C4-2B (cell line): Measurements from ENCODE around the gene VGLL4.
A peak's percentile ranks its signal among the peaks of the same experiment; 100 is the strongest.

Source experiments
- H3K27ac ChIP-seq: fragments of 450-650 bp; 2 replicates; pipeline ENCODE4 v1.5.1; 2017
- ZFX ChIP-seq: fragments of 450-650 bp; IDR thresholded peaks from 2 replicates; pipeline ENCODE4 v1.6.1; 2017
- TF ChIP-seq, protein P1 (sequence below): fragments of 450-650 bp; conservative IDR thresholded peaks from 2 replicates; pipeline ENCODE4 v1.5.1; 2017; ENCODE audit warnings: mild to moderate bottlenecking

VGLL4 gene

GRCh38 chr3:11651477-11651876 lies 7.8 kb upstream of the VGLL4 start:
- TF ChIP-seq, protein P1, sequence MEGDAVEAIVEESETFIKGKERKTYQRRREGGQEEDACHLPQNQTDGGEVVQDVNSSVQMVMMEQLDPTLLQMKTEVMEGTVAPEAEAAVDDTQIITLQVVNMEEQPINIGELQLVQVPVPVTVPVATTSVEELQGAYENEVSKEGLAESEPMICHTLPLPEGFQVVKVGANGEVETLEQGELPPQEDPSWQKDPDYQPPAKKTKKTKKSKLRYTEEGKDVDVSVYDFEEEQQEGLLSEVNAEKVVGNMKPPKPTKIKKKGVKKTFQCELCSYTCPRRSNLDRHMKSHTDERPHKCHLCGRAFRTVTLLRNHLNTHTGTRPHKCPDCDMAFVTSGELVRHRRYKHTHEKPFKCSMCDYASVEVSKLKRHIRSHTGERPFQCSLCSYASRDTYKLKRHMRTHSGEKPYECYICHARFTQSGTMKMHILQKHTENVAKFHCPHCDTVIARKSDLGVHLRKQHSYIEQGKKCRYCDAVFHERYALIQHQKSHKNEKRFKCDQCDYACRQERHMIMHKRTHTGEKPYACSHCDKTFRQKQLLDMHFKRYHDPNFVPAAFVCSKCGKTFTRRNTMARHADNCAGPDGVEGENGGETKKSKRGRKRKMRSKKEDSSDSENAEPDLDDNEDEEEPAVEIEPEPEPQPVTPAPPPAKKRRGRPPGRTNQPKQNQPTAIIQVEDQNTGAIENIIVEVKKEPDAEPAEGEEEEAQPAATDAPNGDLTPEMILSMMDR = no peak
- no peak for TF ChIP-seq ZFX
- no peak overlapping the region for H3K27ac ChIP-seq

- no peak overlapping the region for H3K27ac ChIP-seq
- TF ChIP-seq, protein P1 = no peak
- TF ChIP-seq ZFX = no peak
Measured at GRCh38 chr3:11650391-11650790, 6.7 kb upstream of the VGLL4 start.

DNA sequence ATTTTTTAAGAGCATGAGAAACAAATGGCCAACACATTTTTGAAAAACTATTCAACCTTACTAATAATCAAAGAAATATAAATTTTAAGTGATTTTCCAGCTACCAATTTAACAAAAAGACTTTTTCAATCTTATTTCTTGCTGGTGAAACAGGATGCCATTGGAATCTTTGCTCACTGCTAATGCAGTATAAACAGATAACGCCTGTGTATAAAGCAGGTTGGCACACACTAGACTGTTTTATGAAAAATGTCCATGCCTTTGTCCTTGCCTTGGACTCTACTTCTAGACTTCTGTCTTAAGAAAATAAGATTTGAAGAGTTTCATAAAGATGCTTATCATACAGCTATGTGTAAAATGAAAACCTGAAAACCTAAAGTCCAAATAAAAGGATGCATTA lies 5.0 kb upstream of the VGLL4 start:
- no peak for TF ChIP-seq ZFX
- TF ChIP-seq, protein P1 = no peak
- H3K27ac ChIP-seq = no peak overlapping the region

DNA sequence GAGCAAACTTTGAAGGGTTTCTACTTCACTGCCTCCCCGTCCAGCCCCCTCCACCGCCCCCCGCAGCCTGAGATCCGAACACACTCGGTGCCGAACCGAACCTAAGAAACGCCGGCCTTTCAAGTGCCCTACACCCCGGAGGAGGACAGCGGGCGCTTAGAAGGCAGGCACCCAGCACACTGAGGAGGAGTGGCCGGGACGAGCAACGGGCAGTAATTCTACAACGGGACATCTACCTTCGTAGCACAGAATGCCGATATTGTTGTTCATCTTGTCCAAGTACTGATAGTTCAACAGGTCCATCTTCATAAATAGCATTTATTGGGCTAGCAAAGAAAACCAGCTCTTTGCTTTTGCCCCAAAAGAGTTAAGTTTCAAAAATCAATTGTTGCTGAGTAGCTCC lies 513 bp downstream of the VGLL4 start:
- H3K27ac ChIP-seq = peak overlapping the region; percentile 85
- TF ChIP-seq, protein P1 = no peak
- TF ChIP-seq ZFX = no peak

DNA sequence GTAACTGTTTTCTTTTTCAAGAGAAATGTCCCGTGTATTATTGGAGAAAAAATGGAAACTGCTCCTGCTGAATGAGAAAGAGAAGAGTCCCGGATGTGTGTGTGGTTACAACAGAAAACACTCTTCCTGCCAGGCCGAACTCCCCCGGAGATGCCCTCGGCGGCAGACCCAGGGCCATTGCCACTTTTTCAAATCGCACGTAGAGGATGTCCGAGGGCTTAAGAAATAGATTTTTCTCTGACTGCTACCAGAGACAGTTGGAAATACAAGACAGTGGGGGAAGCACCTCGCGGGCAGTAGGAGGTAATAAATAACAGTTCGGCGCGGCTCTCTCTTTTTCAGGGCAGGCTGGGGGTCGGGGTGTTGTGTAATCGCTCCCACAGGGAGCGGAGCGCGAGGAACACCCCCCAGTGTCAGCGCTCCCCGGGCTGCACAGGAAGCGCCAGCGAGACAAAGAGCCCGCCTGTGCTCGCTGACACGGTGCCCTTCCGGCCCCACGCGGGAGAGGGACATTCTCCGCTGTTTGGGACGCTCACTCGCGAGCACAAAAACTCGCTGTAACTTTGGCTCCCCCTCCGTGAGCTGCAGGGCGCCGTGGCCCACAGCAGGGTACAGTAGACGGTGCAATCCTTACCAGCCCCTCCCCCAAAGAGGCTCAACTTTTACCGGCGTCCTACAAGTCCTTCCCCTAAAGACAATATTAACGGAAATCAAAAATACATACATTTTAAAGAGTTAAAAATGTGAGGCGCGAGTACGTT lies 1.1 kb downstream of the VGLL4 start:
- TF ChIP-seq ZFX = no peak
- TF ChIP-seq, protein P1 = no peak
- H3K27ac ChIP-seq = peak overlapping the region; percentile 85

- peak overlapping the region; percentile 85 for H3K27ac ChIP-seq
- no peak for TF ChIP-seq ZFX
- TF ChIP-seq, protein P1 = no peak
Measured at GRCh38 chr3:11641683-11642430, 1.9 kb downstream of the VGLL4 start.

DNA sequence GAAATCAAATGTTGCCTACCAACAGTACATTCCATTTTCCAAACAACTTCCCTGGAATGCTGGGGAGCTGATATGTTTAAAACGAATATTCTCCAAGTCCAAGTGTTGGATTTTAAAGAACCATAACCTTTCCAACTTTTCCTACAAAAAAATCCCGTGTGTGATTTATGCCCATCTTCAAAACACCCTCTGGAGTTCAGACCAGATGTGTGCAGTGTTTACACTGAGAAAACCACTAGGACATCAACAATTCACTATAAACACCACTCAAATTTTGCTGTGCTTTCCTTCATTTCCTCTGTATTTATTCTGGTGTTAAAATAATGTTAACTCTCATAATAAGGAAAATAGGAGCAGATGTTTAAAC lies 2.4 kb downstream of the VGLL4 start:
- no peak overlapping the region; the same call in 1 of the 2 replicates for H3K27ac ChIP-seq
- no peak for TF ChIP-seq ZFX
- TF ChIP-seq, protein P1 = no peak
